GM10266 (cell line): ENCODE measurements around the gene CLDN19.

Source experiments
- DNase-seq: peaks from one replicate; pipeline ENCODE4 v3.0.0; 2012; ENCODE audit errors: extremely low spot score
- CTCF ChIP-seq: IDR thresholded peaks from 2 replicates; pipeline ENCODE4 v1.5.1; 2012; ENCODE audit warnings: mild to moderate bottlenecking, low read depth; ENCODE audit not compliant: control insufficient read depth, insufficient read depth; ENCODE audit errors: missing control alignments

CLDN19 gene

DNA sequence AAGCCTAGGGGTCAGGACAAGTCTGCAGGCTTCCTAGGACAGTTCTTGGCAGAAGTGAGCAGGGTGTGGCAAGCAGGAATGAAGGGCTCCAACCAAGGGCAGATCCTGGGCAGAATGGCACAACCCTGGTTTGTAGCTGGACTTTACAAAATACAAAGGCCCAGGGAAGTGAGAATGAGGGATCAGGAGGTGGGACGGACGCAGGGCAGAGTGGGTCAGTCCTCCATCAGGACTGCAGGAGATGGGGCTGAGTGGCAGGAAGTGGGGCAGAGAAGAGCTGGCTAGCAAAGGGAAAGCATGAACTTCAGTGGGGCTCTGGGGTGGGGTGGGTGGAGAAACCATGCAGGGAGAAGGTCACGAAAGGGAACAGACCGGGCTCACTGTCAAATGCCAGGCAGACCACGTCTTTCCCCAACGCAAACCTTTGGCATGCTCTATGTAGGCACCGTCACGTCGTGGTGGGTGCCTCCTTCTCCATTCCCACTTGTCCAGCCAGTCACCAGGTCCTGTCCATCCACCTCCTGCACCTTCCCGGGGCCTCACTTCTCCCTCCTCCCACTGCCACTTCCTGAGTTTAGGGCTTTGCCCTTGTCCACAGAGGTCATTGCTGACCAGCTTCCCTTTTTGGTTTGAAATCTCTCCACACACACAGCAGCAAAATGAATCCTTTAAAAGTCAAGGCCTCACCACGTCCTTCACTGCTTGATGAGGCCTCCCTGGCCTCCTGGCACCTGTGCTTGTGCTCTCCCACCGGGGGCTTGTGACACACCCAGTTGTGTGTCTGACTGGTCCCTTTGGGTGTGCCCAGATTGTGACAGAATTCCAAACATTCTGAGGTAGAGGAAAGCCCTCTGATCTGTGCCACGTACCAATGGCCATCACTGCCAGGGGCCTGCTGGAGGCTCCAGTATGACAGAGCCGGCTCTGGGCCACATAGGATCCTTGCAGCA, 8.7 kb upstream of the CLDN19 start:
- no peak for DNase-seq
- no peak for TF ChIP-seq CTCF

DNA sequence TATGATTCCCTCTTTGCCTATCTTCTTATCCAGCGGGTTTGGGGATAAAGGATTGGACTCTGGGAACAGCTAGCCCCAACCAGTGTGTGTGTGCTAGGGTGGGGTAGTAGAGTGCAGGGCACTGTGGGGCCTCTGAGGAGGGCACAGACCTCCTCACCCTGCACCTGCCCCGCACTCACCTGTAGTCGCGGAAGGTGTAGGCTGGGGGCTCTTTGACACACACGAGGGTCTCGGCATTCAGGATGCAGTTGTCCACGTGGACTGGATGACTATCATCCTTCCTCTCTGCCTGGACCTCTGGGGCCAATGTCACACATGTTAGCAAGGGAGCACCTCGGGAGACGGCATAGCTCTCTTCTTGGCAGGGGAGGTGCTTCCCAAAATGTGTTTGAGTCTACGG, 8.0 kb upstream of the CLDN19 start:
- no peak for TF ChIP-seq CTCF
- DNase-seq, result no peak

- TF ChIP-seq CTCF, result peak; percentile 70
- peak; percentile 64 for DNase-seq
Observed at GRCh38 chr1:42747125-42747524, 7.1 kb upstream of the CLDN19 start.

- TF ChIP-seq CTCF, result no peak
- no peak for DNase-seq
Observed at GRCh38 chr1:42746436-42747105, 6.5 kb upstream of the CLDN19 start.

GRCh38 chr1:42745851-42746250, 5.8 kb upstream of the CLDN19 start:
- TF ChIP-seq CTCF, result no peak
- no peak for DNase-seq

GRCh38 chr1:42744148-42744413, 4.0 kb upstream of the CLDN19 start:
- DNase-seq, result no peak
- TF ChIP-seq CTCF, result no peak
